ENCODE results near the gene SLC6A3.
A peak's percentile ranks its signal among the peaks of the same experiment; 100 is the strongest.

SLC6A3 gene

GRCh38 chr5:1344975-1345838 lies 100.0 kb downstream of the SLC6A3 start, which contains the start of gene CLPTM1L:
CLPTM1L (minus strand) TSS chr5:1345099; CDS start chr5:1344841, 258 bp downstream.
- DNase-seq: peak; percentile 78

- DNase-seq: no peak
Observed at GRCh38 chr5:1343931-1344901, 101.0 kb downstream of the SLC6A3 start.

- no peak for DNase-seq
Observed at GRCh38 chr5:1343315-1343751, 101.9 kb downstream of the SLC6A3 start.
